A549 (cell line): ENCODE data around the gene CRYM.
"Not testable (repeated sequence)": the region's sequence is repeated elsewhere in the genome, so short reads cannot be mapped to it uniquely, and the experiment has no call there.

Experiments used
- CEBPB ChIP-seq, 2 experiments: fragments of >200 bp in 1 of 2; sonication (Bioruptor Twin) in 1 of 2; formaldehyde crosslinking in 1 of 2; IDR thresholded peaks; 2 replicates each; pipeline ENCODE4 v1.6.1; 2012 to 2016
- CTCF ChIP-seq: fragments of >200 bp; sonication (Bioruptor Twin); formaldehyde crosslinking; IDR thresholded peaks from 3 replicates; pipeline ENCODE4 v1.5.1; 2016
- E2F6 ChIP-seq: IDR thresholded peaks from 2 replicates; pipeline ENCODE4 v1.6.1; 2012; ENCODE audit warnings: low read depth, borderline replicate concordance
- EP300 ChIP-seq, 2 experiments: fragments of >200 bp; sonication (Bioruptor Twin); formaldehyde crosslinking; IDR thresholded peaks; 2 replicates in 1 of 2; 3 replicates in 1 of 2; pipeline ENCODE4 v1.6.1; 2016 to 2017
- KDM5A ChIP-seq: fragments of 200-600 bp; sonication (generic); IDR thresholded peaks from 2 replicates; pipeline ENCODE4 v1.6.1; 2016; ENCODE audit warnings: antibody characterized with exemption, mild to moderate bottlenecking
- MAFK ChIP-seq: fragments of 450-650 bp; IDR thresholded peaks from 2 replicates; pipeline ENCODE4 v1.6.1; 2014; ENCODE audit not compliant: partially characterized antibody
- POLR2A ChIP-seq: IDR thresholded peaks from 2 replicates; pipeline ENCODE4 v1.6.1; 2012; ENCODE audit warnings: mild to moderate bottlenecking, low read length
- SREBF2 ChIP-seq: fragments of 450-650 bp; IDR thresholded peaks from 2 replicates; pipeline ENCODE4 v1.6.1; 2014; ENCODE audit warnings: mild to moderate bottlenecking, moderate library complexity
- TF ChIP-seq, protein P1 (sequence below): IDR thresholded peaks from 2 replicates; pipeline ENCODE4 v1.6.1; 2012

DNA sequence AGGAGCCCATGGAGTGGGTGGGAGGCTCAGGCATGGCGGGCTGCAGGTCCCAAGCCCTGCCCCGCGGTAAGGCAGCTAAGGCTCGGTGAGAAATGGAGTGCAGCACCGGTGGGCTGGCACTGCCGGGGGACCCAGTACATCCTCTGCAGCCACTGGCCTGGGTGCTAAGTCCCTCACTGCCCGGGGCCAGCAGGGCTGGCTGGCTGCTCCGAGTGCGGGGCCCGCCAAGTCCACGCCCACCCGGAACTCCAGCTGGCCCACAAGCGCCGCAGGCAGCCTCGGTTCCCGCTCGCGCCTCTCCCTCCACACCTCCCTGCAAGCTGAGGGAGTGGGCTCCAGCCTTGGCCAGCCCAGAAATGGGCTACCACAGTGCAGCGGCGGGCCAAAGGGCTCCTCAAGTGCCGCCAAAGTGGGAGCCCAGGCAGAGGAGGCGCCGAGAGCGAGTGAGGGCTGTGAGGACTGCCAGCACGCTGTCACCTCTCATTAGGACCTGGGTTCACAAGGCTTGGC is 34.8 kb upstream of the CRYM start:
- TF ChIP-seq CTCF; CEBPB (IDR thresholded peaks at IDR 0.05); POLR2A; SREBF2; E2F6; KDM5A; EP300 (IDR thresholded peaks at IDR 0.05); MAFK: not testable (repeated sequence)
- TF ChIP-seq, protein P1, sequence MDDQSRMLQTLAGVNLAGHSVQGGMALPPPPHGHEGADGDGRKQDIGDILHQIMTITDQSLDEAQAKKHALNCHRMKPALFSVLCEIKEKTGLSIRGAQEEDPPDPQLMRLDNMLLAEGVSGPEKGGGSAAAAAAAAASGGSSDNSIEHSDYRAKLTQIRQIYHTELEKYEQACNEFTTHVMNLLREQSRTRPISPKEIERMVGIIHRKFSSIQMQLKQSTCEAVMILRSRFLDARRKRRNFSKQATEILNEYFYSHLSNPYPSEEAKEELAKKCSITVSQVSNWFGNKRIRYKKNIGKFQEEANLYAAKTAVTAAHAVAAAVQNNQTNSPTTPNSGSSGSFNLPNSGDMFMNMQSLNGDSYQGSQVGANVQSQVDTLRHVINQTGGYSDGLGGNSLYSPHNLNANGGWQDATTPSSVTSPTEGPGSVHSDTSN = not testable (repeated sequence)
